HEK293 (cell line): ENCODE results near the gene MCM3AP.

Experiments used
- EGR2 ChIP-seq: fragments of 450-650 bp; formaldehyde crosslinking; IDR thresholded peaks from 2 replicates; pipeline ENCODE4 v1.5.1; 2016; ENCODE audit warnings: low read depth, missing biosample characterization, missing genetic modification characterization
- IKZF3 ChIP-seq: fragments of 450-650 bp; IDR thresholded peaks from 2 replicates; pipeline ENCODE4 v1.5.0; 2018; ENCODE audit warnings: missing biosample characterization, mild to moderate bottlenecking, missing genetic modification characterization, moderate library complexity
- MZF1 ChIP-seq: fragments of 450-650 bp; formaldehyde crosslinking; IDR thresholded peaks from 2 replicates; pipeline ENCODE4 v1.5.1; 2017; ENCODE audit warnings: missing biosample characterization, missing genetic modification characterization, borderline replicate concordance
- PRDM10 ChIP-seq: fragments of 450-650 bp; formaldehyde crosslinking; IDR thresholded peaks from 2 replicates; pipeline ENCODE4 v1.5.1; 2016; ENCODE audit warnings: missing biosample characterization, missing genetic modification characterization
- RBAK ChIP-seq: fragments of 450-650 bp; formaldehyde crosslinking; IDR thresholded peaks from 2 replicates; pipeline ENCODE4 v1.5.1; 2016; ENCODE audit warnings: missing biosample characterization, missing genetic modification characterization
- REPIN1 ChIP-seq: fragments of 450-650 bp; formaldehyde crosslinking; IDR thresholded peaks from 2 replicates; pipeline ENCODE4 v1.5.1; 2017; ENCODE audit warnings: missing biosample characterization, missing genetic modification characterization, low read depth
- ZBTB1 ChIP-seq: fragments of 450-650 bp; formaldehyde crosslinking; IDR thresholded peaks from 2 replicates; pipeline ENCODE4 v1.5.1; 2016; ENCODE audit warnings: missing biosample characterization, missing genetic modification characterization
- ZBTB7A ChIP-seq: fragments of 450-650 bp; formaldehyde crosslinking; IDR thresholded peaks from 2 replicates; pipeline ENCODE4 v1.5.1; 2016; ENCODE audit warnings: low read depth, missing biosample characterization, missing genetic modification characterization
- ZNF132 ChIP-seq: fragments of 450-650 bp; formaldehyde crosslinking; IDR thresholded peaks from 2 replicates; pipeline ENCODE4 v1.5.1; 2017; ENCODE audit warnings: missing biosample characterization, missing genetic modification characterization, borderline replicate concordance
- ZNF138 ChIP-seq: fragments of 450-650 bp; formaldehyde crosslinking; IDR thresholded peaks from 2 replicates; pipeline ENCODE4 v1.5.1; 2016; ENCODE audit warnings: missing biosample characterization, missing genetic modification characterization, borderline replicate concordance
- ZNF221 ChIP-seq: fragments of 450-650 bp; formaldehyde crosslinking; IDR thresholded peaks from 2 replicates; pipeline ENCODE4 v1.5.1; 2017; ENCODE audit warnings: missing biosample characterization, missing genetic modification characterization, borderline replicate concordance
- ZNF223 ChIP-seq: fragments of 450-650 bp; formaldehyde crosslinking; IDR thresholded peaks from 2 replicates; pipeline ENCODE4 v1.5.1; 2016; ENCODE audit warnings: missing biosample characterization, missing genetic modification characterization
- ZNF24 ChIP-seq: fragments of 450-650 bp; formaldehyde crosslinking; IDR thresholded peaks from 2 replicates; pipeline ENCODE4 v1.5.1; 2016; ENCODE audit warnings: missing biosample characterization, missing genetic modification characterization
- ZNF501 ChIP-seq: fragments of 450-650 bp; formaldehyde crosslinking; IDR thresholded peaks from 2 replicates; pipeline ENCODE4 v1.5.1; 2016; ENCODE audit warnings: missing biosample characterization, missing genetic modification characterization
- ZNF544 ChIP-seq: fragments of 450-650 bp; formaldehyde crosslinking; IDR thresholded peaks from 2 replicates; pipeline ENCODE4 v1.5.0; 2017; ENCODE audit warnings: missing biosample characterization, missing genetic modification characterization
- ZNF571 ChIP-seq: fragments of 450-650 bp; formaldehyde crosslinking; IDR thresholded peaks from 2 replicates; pipeline ENCODE4 v1.5.0; 2017; ENCODE audit warnings: missing biosample characterization, missing genetic modification characterization
- ZNF596 ChIP-seq: fragments of 450-650 bp; IDR thresholded peaks from 2 replicates; pipeline ENCODE4 v1.5.0; 2018; ENCODE audit warnings: missing biosample characterization, mild to moderate bottlenecking, missing genetic modification characterization, moderate library complexity
- ZNF629 ChIP-seq: fragments of 450-650 bp; formaldehyde crosslinking; IDR thresholded peaks from 2 replicates; pipeline ENCODE4 v1.5.1; 2017; ENCODE audit warnings: missing biosample characterization, missing genetic modification characterization
- ZNF777 ChIP-seq: fragments of 450-650 bp; formaldehyde crosslinking; IDR thresholded peaks from 2 replicates; pipeline ENCODE4 v1.5.1; 2017; ENCODE audit warnings: missing biosample characterization, missing genetic modification characterization, borderline replicate concordance
- ZNF830 ChIP-seq: fragments of 450-650 bp; IDR thresholded peaks from 2 replicates; pipeline ENCODE4 v1.5.0; 2018; ENCODE audit warnings: missing biosample characterization, missing genetic modification characterization, low read depth, mild to moderate bottlenecking, moderate library complexity
- ZXDB ChIP-seq: fragments of 450-650 bp; formaldehyde crosslinking; IDR thresholded peaks from 2 replicates; pipeline ENCODE4 v1.5.1; 2016; ENCODE audit warnings: missing biosample characterization, missing genetic modification characterization
- TF ChIP-seq, protein P1 (sequence below): fragments of 450-650 bp; formaldehyde crosslinking; IDR thresholded peaks from 2 replicates; pipeline ENCODE4 v1.5.1; 2017; ENCODE audit warnings: missing biosample characterization, missing genetic modification characterization
- TF ChIP-seq, protein P2 (sequence below): fragments of 450-650 bp; formaldehyde crosslinking; IDR thresholded peaks from 2 replicates; pipeline ENCODE4 v1.5.1; 2016; ENCODE audit warnings: missing biosample characterization, missing genetic modification characterization
- TF ChIP-seq, protein P3 (sequence below): fragments of 450-650 bp; formaldehyde crosslinking; conservative IDR thresholded peaks from 2 replicates; pipeline ENCODE4 v1.5.1; 2016; ENCODE audit warnings: low read depth, missing biosample characterization, missing genetic modification characterization
- TF ChIP-seq, protein P4 (sequence below): fragments of 450-650 bp; formaldehyde crosslinking; IDR thresholded peaks from 2 replicates; pipeline ENCODE4 v1.5.1; 2016; ENCODE audit warnings: missing biosample characterization, missing genetic modification characterization, low read depth

The MCM3AP gene

GRCh38 chr21:46323227-46323709 is 37.9 kb upstream of the MCM3AP start (continued):
- TF ChIP-seq MZF1 (tag by site-specific recombination) = no peak
- TF ChIP-seq ZBTB7A (tag by site-specific recombination) = 0 out of 2 replicates have a peak, but pooled peaks have one; percentile 11
- no peak for TF ChIP-seq ZNF132 (tag by site-specific recombination)
- TF ChIP-seq ZBTB1 (tag by site-specific recombination) = no peak
- no peak for TF ChIP-seq PRDM10
- TF ChIP-seq ZNF830 (tag by site-specific recombination) = no peak
- TF ChIP-seq ZNF629 (tag by site-specific recombination) = no peak
- no peak for TF ChIP-seq ZXDB (tag by site-specific recombination)
- TF ChIP-seq, protein P1, sequence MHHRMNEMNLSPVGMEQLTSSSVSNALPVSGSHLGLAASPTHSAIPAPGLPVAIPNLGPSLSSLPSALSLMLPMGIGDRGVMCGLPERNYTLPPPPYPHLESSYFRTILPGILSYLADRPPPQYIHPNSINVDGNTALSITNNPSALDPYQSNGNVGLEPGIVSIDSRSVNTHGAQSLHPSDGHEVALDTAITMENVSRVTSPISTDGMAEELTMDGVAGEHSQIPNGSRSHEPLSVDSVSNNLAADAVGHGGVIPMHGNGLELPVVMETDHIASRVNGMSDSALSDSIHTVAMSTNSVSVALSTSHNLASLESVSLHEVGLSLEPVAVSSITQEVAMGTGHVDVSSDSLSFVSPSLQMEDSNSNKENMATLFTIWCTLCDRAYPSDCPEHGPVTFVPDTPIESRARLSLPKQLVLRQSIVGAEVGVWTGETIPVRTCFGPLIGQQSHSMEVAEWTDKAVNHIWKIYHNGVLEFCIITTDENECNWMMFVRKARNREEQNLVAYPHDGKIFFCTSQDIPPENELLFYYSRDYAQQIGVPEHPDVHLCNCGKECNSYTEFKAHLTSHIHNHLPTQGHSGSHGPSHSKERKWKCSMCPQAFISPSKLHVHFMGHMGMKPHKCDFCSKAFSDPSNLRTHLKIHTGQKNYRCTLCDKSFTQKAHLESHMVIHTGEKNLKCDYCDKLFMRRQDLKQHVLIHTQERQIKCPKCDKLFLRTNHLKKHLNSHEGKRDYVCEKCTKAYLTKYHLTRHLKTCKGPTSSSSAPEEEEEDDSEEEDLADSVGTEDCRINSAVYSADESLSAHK (tag by site-specific recombination) = no peak
- TF ChIP-seq RBAK (tag by site-specific recombination) = no peak
- TF ChIP-seq, protein P2, sequence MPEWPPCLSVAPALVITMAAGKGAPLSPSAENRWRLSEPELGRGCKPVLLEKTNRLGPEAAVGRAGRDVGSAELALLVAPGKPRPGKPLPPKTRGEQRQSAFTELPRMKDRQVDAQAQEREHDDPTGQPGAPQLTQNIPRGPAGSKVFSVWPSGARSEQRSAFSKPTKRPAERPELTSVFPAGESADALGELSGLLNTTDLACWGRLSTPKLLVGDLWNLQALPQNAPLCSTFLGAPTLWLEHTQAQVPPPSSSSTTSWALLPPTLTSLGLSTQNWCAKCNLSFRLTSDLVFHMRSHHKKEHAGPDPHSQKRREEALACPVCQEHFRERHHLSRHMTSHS (tag by site-specific recombination) = no peak
- TF ChIP-seq, protein P3, sequence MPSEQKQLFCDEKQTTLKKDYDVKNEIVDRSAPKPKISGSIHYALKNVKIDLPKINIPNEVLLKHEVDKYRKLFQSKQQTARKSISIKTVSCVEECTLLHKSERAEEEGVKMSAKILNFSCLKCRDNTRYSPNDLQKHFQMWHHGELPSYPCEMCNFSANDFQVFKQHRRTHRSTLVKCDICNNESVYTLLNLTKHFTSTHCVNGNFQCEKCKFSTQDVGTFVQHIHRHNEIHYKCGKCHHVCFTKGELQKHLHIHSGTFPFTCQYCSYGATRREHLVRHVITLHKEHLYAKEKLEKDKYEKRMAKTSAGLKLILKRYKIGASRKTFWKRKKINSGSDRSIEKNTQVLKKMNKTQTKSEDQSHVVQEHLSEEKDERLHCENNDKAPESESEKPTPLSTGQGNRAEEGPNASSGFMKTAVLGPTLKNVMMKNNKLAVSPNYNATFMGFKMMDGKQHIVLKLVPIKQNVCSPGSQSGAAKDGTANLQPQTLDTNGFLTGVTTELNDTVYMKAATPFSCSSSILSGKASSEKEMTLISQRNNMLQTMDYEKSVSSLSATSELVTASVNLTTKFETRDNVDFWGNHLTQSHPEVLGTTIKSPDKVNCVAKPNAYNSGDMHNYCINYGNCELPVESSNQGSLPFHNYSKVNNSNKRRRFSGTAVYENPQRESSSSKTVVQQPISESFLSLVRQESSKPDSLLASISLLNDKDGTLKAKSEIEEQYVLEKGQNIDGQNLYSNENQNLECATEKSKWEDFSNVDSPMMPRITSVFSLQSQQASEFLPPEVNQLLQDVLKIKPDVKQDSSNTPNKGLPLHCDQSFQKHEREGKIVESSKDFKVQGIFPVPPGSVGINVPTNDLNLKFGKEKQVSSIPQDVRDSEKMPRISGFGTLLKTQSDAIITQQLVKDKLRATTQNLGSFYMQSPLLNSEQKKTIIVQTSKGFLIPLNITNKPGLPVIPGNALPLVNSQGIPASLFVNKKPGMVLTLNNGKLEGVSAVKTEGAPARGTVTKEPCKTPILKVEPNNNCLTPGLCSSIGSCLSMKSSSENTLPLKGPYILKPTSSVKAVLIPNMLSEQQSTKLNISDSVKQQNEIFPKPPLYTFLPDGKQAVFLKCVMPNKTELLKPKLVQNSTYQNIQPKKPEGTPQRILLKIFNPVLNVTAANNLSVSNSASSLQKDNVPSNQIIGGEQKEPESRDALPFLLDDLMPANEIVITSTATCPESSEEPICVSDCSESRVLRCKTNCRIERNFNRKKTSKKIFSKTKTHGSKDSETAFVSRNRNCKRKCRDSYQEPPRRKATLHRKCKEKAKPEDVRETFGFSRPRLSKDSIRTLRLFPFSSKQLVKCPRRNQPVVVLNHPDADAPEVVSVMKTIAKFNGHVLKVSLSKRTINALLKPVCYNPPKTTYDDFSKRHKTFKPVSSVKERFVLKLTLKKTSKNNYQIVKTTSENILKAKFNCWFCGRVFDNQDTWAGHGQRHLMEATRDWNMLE = no peak
- TF ChIP-seq ZNF571 (tag by site-specific recombination) = no peak
- no peak for TF ChIP-seq ZNF223
- TF ChIP-seq ZNF501 = no peak
- TF ChIP-seq REPIN1 = peak; percentile 76; the same call in 1 of the 2 replicates
- no peak for TF ChIP-seq ZNF138 (tag by site-specific recombination)
- no peak for TF ChIP-seq ZNF544 (tag by site-specific recombination)
- TF ChIP-seq ZNF221 (tag by site-specific recombination) = no peak
- TF ChIP-seq ZNF777 (tag by site-specific recombination) = no peak
- TF ChIP-seq, protein P4, sequence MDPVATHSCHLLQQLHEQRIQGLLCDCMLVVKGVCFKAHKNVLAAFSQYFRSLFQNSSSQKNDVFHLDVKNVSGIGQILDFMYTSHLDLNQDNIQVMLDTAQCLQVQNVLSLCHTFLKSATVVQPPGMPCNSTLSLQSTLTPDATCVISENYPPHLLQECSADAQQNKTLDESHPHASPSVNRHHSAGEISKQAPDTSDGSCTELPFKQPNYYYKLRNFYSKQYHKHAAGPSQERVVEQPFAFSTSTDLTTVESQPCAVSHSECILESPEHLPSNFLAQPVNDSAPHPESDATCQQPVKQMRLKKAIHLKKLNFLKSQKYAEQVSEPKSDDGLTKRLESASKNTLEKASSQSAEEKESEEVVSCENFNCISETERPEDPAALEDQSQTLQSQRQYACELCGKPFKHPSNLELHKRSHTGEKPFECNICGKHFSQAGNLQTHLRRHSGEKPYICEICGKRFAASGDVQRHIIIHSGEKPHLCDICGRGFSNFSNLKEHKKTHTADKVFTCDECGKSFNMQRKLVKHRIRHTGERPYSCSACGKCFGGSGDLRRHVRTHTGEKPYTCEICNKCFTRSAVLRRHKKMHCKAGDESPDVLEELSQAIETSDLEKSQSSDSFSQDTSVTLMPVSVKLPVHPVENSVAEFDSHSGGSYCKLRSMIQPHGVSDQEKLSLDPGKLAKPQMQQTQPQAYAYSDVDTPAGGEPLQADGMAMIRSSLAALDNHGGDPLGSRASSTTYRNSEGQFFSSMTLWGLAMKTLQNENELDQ (tag by site-specific recombination) = no peak
- no peak for TF ChIP-seq ZNF24 (tag by site-specific recombination)
- no peak for TF ChIP-seq EGR2 (tag by site-specific recombination)
- TF ChIP-seq ZNF596 (tag by site-specific recombination) = no peak
- TF ChIP-seq IKZF3 (tag by site-specific recombination) = no peak
